Measurements from ENCODE around the gene CCNF. TPM values are rescaled to one million over a fixed set of nuclear protein-coding genes. Genes with fewer than 3 reads are reported as not detected.

The CCNF gene
- total and polyA plus RNA-seq, 10 of the 15 experiments (the other 5 are each of a cell fraction or from before 2014, with no cell fraction given) = 4.0 to 63.2 (median 27.5) TPM

DNA sequence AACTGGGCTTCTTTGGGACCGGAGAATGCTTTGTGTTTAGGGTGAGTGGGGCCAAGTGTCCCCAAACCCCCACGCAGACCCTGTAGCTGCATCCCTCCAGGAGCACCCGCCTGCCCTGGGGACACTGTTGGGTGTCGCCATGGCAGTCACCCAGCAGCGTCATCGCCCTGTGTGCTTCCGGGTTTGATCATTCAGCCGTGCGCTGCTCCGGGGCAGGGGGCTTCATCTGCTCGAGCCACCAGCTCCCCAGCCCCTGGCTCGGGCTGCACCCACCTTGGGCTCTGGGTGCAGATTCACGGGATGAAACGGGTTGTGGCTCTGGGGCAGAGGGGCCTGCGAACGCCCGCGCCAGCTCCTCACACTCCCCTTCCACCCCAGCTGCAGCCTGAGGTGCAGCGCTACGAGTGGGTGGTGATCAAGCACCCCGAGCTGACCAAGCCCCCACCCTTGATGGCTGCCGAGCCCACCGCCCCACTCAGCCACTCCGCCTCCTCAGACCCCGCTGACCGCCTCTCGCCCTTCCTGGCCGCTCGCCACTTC is 70.7 kb downstream of the CCNF start:
- SMC1A ChIA-PET (ENCODE audit: uncharacterized antibody, unreplicated experiment) = interaction anchor here (2.5 kb wide), 1 partner anchor 70 kb away, joined by 17 read pairs; the partner anchor contains the start of gene CCNF
- intact Hi-C loops (cut with micrococcal nuclease; ENCODE audit: unreplicated experiment) (loop anchor here (2.0 to 10.0 kb wide), 4 partner anchors 67 to 305 kb away; partner anchors contain the start of genes ABCA3 and RNPS1), in situ Hi-C loops (cut with MboI) (loop anchor here (5.0 to 10.0 kb wide), 2 partner anchors 163 to 485 kb away; partner anchors contain the start of gene NPW)
- no peak overlapping the region for H3K27ac ChIP-seq (ENCODE audit: control insufficient read depth, insufficient read depth)
- no peak overlapping the region for H3K4me3 ChIP-seq
- H3K4me2 ChIP-seq (ENCODE audit: control insufficient read depth, insufficient read depth) = no peak overlapping the region
- H3K36me3 ChIP-seq (ENCODE audit: control insufficient read depth in 2 of 2, insufficient read depth in 2 of 2, low read length in 1 of 2) = peaks cover 0 to 11% of the 10 kb centered on the region in 2 experiments; a peak in 2 of 4 replicates
- TF ChIP-seq HDAC6 (IDR thresholded peaks at IDR 0.05; ENCODE audit: unreplicated experiment) (no peak), SUPT20H (IDR thresholded peaks at IDR 0.05; ENCODE audit: borderline replicate concordance, control insufficient read depth, low read depth, low read length) (no peak), SRF (IDR thresholded peaks at IDR 0.05; ENCODE audit: low read depth in 2 of 2, low read length in 2 of 2) (no peak), TBL1XR1 (IDR thresholded peaks at IDR 0.05; ENCODE audit: low read depth, low read length) (no peak), RUNX3 (IDR thresholded peaks at IDR 0.05; ENCODE audit: low read length) (no peak), NBN (IDR thresholded peaks at IDR 0.05) (no peak), ATF7 (IDR thresholded peaks at IDR 0.05; ENCODE audit: low read depth) (no peak), MTA2 (IDR thresholded peaks at IDR 0.05; ENCODE audit: low read depth) (no peak)
- TF ChIP-seq, protein P1, sequence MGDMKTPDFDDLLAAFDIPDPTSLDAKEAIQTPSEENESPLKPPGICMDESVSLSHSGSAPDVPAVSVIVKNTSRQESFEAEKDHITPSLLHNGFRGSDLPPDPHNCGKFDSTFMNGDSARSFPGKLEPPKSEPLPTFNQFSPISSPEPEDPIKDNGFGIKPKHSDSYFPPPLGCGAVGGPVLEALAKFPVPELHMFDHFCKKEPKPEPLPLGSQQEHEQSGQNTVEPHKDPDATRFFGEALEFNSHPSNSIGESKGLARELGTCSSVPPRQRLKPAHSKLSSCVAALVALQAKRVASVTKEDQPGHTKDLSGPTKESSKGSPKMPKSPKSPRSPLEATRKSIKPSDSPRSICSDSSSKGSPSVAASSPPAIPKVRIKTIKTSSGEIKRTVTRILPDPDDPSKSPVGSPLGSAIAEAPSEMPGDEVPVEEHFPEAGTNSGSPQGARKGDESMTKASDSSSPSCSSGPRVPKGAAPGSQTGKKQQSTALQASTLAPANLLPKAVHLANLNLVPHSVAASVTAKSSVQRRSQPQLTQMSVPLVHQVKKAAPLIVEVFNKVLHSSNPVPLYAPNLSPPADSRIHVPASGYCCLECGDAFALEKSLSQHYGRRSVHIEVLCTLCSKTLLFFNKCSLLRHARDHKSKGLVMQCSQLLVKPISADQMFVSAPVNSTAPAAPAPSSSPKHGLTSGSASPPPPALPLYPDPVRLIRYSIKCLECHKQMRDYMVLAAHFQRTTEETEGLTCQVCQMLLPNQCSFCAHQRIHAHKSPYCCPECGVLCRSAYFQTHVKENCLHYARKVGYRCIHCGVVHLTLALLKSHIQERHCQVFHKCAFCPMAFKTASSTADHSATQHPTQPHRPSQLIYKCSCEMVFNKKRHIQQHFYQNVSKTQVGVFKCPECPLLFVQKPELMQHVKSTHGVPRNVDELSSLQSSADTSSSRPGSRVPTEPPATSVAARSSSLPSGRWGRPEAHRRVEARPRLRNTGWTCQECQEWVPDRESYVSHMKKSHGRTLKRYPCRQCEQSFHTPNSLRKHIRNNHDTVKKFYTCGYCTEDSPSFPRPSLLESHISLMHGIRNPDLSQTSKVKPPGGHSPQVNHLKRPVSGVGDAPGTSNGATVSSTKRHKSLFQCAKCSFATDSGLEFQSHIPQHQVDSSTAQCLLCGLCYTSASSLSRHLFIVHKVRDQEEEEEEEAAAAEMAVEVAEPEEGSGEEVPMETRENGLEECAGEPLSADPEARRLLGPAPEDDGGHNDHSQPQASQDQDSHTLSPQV (IDR thresholded peaks at IDR 0.05) = no peak
- TF ChIP-seq, protein P2, sequence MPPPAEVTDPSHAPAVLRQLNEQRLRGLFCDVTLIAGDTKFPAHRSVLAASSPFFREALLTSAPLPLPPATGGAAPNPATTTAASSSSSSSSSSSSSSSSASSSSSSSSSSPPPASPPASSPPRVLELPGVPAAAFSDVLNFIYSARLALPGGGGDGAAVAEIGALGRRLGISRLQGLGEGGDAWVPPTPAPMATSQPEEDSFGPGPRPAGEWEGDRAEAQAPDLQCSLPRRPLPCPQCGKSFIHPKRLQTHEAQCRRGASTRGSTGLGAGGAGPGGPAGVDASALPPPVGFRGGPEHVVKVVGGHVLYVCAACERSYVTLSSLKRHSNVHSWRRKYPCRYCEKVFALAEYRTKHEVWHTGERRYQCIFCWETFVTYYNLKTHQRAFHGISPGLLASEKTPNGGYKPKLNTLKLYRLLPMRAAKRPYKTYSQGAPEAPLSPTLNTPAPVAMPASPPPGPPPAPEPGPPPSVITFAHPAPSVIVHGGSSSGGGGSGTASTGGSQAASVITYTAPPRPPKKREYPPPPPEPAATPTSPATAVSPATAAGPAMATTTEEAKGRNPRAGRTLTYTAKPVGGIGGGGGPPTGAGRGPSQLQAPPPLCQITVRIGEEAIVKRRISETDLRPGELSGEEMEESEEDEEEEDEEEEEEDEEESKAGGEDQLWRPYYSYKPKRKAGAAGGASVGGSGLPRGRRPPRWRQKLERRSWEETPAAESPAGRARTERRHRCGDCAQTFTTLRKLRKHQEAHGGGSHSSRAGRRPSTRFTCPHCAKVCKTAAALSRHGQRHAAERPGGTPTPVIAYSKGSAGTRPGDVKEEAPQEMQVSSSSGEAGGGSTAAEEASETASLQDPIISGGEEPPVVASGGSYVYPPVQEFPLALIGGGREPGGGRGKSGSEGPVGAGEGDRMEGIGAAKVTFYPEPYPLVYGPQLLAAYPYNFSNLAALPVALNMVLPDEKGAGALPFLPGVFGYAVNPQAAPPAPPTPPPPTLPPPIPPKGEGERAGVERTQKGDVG (CRISPR knock-in tag; IDR thresholded peaks at IDR 0.05) = no peak
- H3K9ac ChIP-seq (ENCODE audit: control insufficient read depth, insufficient read depth, low read length) = no peak overlapping the region
- RAD21 ChIA-PET (ENCODE audit: unreplicated experiment) = no interaction called here
- DNase-seq (ENCODE audit: low read depth, low spot score) (no peak), ATAC-seq (no peak), FAIRE-seq (no peak)
- no peak overlapping the region for H2AFZ ChIP-seq (ENCODE audit: control insufficient read depth, low read depth, low read length)
- no peaks in the 10 kb centered on the region for H3K4me1 ChIP-seq (ENCODE audit: control insufficient read depth, insufficient read depth, low read length)
- POLR2A ChIA-PET = no interaction called here
- BruUV-seq (replicated peaks) = no TSS peak
- no peaks in the 10 kb centered on the region for H3K79me2 ChIP-seq (ENCODE audit: control insufficient read depth, insufficient read depth, low read length)
- CTCF ChIA-PET = interaction anchor here (2.8 kb wide), 1 partner anchor 70 kb away, joined by 36 read pairs; the partner anchor contains the start of gene CCNF
- whole genome bisulfite sequencing (ENCODE audit: insufficient coverage, insufficient replicate concordance, low lambda C conversion rate, missing lambda C conversion rate) = 75% methylated on average over 22 of the region's 29 CpGs
- no peaks in the 10 kb centered on the region for H3K27me3 ChIP-seq (replicated peaks in 1 of 2; ENCODE audit: control insufficient read depth in 2 of 2, insufficient read depth in 2 of 2, low read length in 1 of 2)
- no peaks in the 10 kb centered on the region for H4K20me1 ChIP-seq (ENCODE audit: control insufficient read depth, insufficient read depth)
- no peaks in the 10 kb centered on the region for H3K9me3 ChIP-seq (replicated peaks; ENCODE audit: control insufficient read depth, insufficient read depth, low read length)
